ENCODE results near the gene DBF4B. TPM values are rescaled to one million over a fixed set of nuclear protein-coding genes. Genes with fewer than 3 reads are reported as not detected.

DBF4B gene
- polyA plus RNA-seq, 1 of the 3 experiments (the other 2 are of a cell fraction): 8.3 TPM

GRCh38 chr17:44749980-44750318, 41.5 kb downstream of the DBF4B start:
- H3K36me3 ChIP-seq (replicated peaks in 1 of 2; ENCODE audit: control insufficient read depth in 1 of 2, insufficient read depth in 2 of 2, low read length in 1 of 2): peaks cover 2 to 3% of the 10 kb centered on the region in 2 experiments
- POLR2A ChIA-PET: no interaction called here
- H3F3A ChIP-seq (replicated peaks; ENCODE audit: insufficient read depth): no peaks in the 10 kb centered on the region
- TF ChIP-seq GATA2 (CRISPR knock-in tag; IDR thresholded peaks at IDR 0.05) (no peak), TCF12 (IDR thresholded peaks at IDR 0.05) (no peak), PBX3 (IDR thresholded peaks at IDR 0.05) (no peak), RCOR1 (IDR thresholded peaks at IDR 0.05; ENCODE audit: low read length) (no peak), GABPA (IDR thresholded peaks at IDR 0.05; ENCODE audit: low read depth) (no peak), MXI1 (IDR thresholded peaks at IDR 0.05; ENCODE audit: low read depth, low read length) (no peak), EP300 (IDR thresholded peaks at IDR 0.05; ENCODE audit: borderline replicate concordance in 1 of 2, low read depth in 1 of 2, low read length in 1 of 2) (no peak), USF2 (IDR thresholded peaks at IDR 0.05; ENCODE audit: borderline replicate concordance, low read depth, low read length) (no peak)
- H3K4me1 ChIP-seq (ENCODE audit: control insufficient read depth in 1 of 2, insufficient read depth in 2 of 2, low read depth in 1 of 2, low read length in 1 of 2): peaks cover 0 to 7% of the 10 kb centered on the region in 2 experiments; a peak in 1 of 4 replicates
- 83% methylated on average over 9 of the region's 9 CpGs for WGBS (ENCODE audit: low lambda C conversion rate)
- H3K9me3 ChIP-seq: no peaks in the 10 kb centered on the region
- H3K9ac ChIP-seq: no peak overlapping the region
- CTCF ChIA-PET: interaction anchor here (0.6 to 2.6 kb wide), 3 partner anchors 10 to 385 kb away, joined by 3 to 9 read pairs (median 4); partner anchors contain the start of gene ACBD4
- H2AFZ ChIP-seq (ENCODE audit: low read depth): no peak overlapping the region
- no peak overlapping the region for H3K4me2 ChIP-seq
- no peak overlapping the region for H3K27ac ChIP-seq (ENCODE audit: low read depth in 2 of 2, low read length in 1 of 2)
- no peak for DNase-seq
- no peaks in the 10 kb centered on the region for H3K9me2 ChIP-seq
- no peaks in the 10 kb centered on the region for H4K20me1 ChIP-seq (ENCODE audit: insufficient read depth)
- no peak overlapping the region for H3K4me3 ChIP-seq (ENCODE audit: low read depth in 2 of 2, low read length in 1 of 2)
- H3K79me2 ChIP-seq (ENCODE audit: insufficient read depth): no peaks in the 10 kb centered on the region
- no peaks in the 10 kb centered on the region for H3K27me3 ChIP-seq (ENCODE audit: insufficient read depth)

- no peak overlapping the region for H3K4me3 ChIP-seq (ENCODE audit: low read depth in 2 of 2, low read length in 1 of 2)
- no peaks in the 10 kb centered on the region for H3K9me3 ChIP-seq
- no peaks in the 10 kb centered on the region for H4K20me1 ChIP-seq (ENCODE audit: insufficient read depth)
- no peaks in the 10 kb centered on the region for H3K27me3 ChIP-seq (ENCODE audit: insufficient read depth)
- no peaks in the 10 kb centered on the region for H3K79me2 ChIP-seq (ENCODE audit: insufficient read depth)
- DNase-seq: no peak
- H3K4me1 ChIP-seq (ENCODE audit: control insufficient read depth in 1 of 2, insufficient read depth in 2 of 2, low read depth in 1 of 2, low read length in 1 of 2): peaks cover 0 to 7% of the 10 kb centered on the region in 2 experiments; a peak in 1 of 4 replicates
- H3K9me2 ChIP-seq: no peaks in the 10 kb centered on the region
- peaks cover 2 to 3% of the 10 kb centered on the region in 2 experiments for H3K36me3 ChIP-seq (replicated peaks in 1 of 2; ENCODE audit: control insufficient read depth in 1 of 2, insufficient read depth in 2 of 2, low read length in 1 of 2)
- no peak overlapping the region for H2AFZ ChIP-seq (ENCODE audit: low read depth)
- H3K4me2 ChIP-seq: no peak overlapping the region
- H3K27ac ChIP-seq (ENCODE audit: low read depth in 2 of 2, low read length in 1 of 2): no peak overlapping the region
- ChIA-PET CTCF (no interaction called here), POLR2A (no interaction called here)
- no peaks in the 10 kb centered on the region for H3F3A ChIP-seq (replicated peaks; ENCODE audit: insufficient read depth)
- H3K9ac ChIP-seq: no peak overlapping the region
- WGBS (ENCODE audit: low lambda C conversion rate): 84% methylated on average over 7 of the region's 7 CpGs
- no peak for TF ChIP-seq YY1 (IDR thresholded peaks at IDR 0.05; ENCODE audit: low read depth)
- TF ChIP-seq MAX (IDR thresholded peaks at IDR 0.05; ENCODE audit: low read depth): no peak
- TF ChIP-seq USF2 (IDR thresholded peaks at IDR 0.05; ENCODE audit: borderline replicate concordance, low read depth, low read length): no peak
- TF ChIP-seq TAF1 (IDR thresholded peaks at IDR 0.05; ENCODE audit: borderline replicate concordance, low read depth, low read length): no peak
- TF ChIP-seq MEF2A (IDR thresholded peaks at IDR 0.05; ENCODE audit: borderline replicate concordance, low read depth): no peak
- TF ChIP-seq RFX5 (IDR thresholded peaks at IDR 0.05; ENCODE audit: low read length): no peak
- TF ChIP-seq POLR2AphosphoS5 (IDR thresholded peaks at IDR 0.05; ENCODE audit: low read depth, low read length): no peak
- no peak for TF ChIP-seq USF1 (IDR thresholded peaks at IDR 0.05; ENCODE audit: borderline replicate concordance, low read depth)
- no peak for TF ChIP-seq RAD21 (IDR thresholded peaks at IDR 0.05; ENCODE audit: low read length)
- no peak for TF ChIP-seq REST (IDR thresholded peaks at IDR 0.05; ENCODE audit: low read depth, low read length)
- TF ChIP-seq ELF1 (IDR thresholded peaks at IDR 0.05): no peak
- TF ChIP-seq JUND (IDR thresholded peaks at IDR 0.05): no peak
- no peak for TF ChIP-seq ZBTB33 (IDR thresholded peaks at IDR 0.05; ENCODE audit: borderline replicate concordance, low read depth)
Measured at GRCh38 chr17:44751331-44751730, 42.9 kb downstream of the DBF4B start.
